Measurements from ENCODE around the gene DSCAML1.

DNA sequence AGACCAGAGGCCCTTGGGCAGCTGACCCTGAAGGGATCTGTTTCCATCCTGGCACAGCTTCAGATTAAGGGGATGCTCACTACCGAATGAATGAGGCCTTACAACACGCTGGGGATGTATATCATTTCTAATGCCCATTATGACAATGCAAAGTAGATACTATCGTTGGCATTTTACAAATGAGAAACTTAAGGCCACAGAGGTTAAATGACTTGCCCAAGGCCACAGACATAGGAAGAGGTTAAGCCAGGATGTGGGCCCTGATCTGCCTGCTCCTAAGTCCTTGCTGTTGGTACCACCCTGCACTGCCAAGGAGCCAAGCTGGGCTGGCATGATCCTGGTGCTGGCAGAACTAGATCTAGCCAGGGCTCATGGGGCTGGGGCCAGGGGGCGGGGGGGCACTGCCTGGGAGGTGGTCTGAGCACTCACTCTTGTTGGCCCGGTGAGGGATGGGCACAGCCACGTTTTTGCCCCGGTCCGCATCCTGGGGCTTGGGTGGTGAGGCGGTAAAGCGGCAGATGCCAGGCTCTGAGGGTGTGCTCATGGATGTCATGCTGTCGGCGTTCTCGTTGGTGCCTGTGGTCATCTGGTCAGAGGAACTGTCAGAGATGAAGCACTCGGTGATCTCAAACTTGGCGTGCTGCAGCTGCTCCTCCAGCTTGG lies 366.6 kb downstream of the DSCAML1 start:
- TF ChIP-seq TAF1 (IDR thresholded peaks at IDR 0.05; ENCODE audit: borderline replicate concordance, insufficient read depth, low read length), result no peak
- no peak for TF ChIP-seq SIN3A (IDR thresholded peaks at IDR 0.05; ENCODE audit: borderline replicate concordance, insufficient read depth, low read length)
- TF ChIP-seq POLR2AphosphoS5 (IDR thresholded peaks at IDR 0.05; ENCODE audit: low read depth, low read length), result no peak
- no peak for TF ChIP-seq FOXP2 (optimal IDR thresholded peaks at IDR 0.05; ENCODE audit: borderline replicate concordance, extremely low read depth, extremely low read length, insufficient read depth)
